A549 (cell line): ENCODE results near the gene SNRNP70. TPM values are rescaled to one million over a fixed set of nuclear protein-coding genes. Genes with fewer than 3 reads are reported as not detected.

ENCODE experiments used
- ATAC-seq, 2 experiments: fragments of 200-7000 bp in 1 of 2; fragments of >200 bp in 1 of 2; cut with Nextera tagmentation in 1 of 2; cut with Tn5 transposase in 1 of 2; 3 replicates each; pipeline versions ENCODE4 v1.8.0 to v1.9.1; 2018 to 2020; ENCODE audit warnings: mild to moderate bottlenecking in 1 of 2, moderate library complexity in 1 of 2
- CTCF ChIA-PET: fragments of 300-600 bp; sonication (Branson Sonifier 250); formaldehyde crosslinking; extraction: SDS; loops from one replicate; lab custom pipeline; 2021; ENCODE audit warnings: antibody characterized with exemption, inconsistent platforms; lab: Yijun Ruan, JAX
- POLR2A ChIA-PET: fragments of 350-600 bp; formaldehyde crosslinking; extraction: SDS; loops from one replicate; lab custom pipeline; 2021; ENCODE audit warnings: antibody characterized with exemption, inconsistent platforms; lab: Yijun Ruan, JAX
- DNase-seq, 2 experiments: peaks; one replicate each; pipeline versions ENCODE4 v3.0.0 to v3.0.0-alpha.2; 2011 to 2016; ENCODE audit warnings: low read depth in 1 of 2, low spot score in 1 of 2
- FAIRE-seq: peaks from 2 replicates; lab custom pipeline; 2011; peaks lifted over from hg19 to GRCh38; lab: Jason Lieb, UNC
- H3K27ac ChIP-seq, 2 experiments: fragments of >200 bp; sonication (Bioruptor Twin); formaldehyde crosslinking; 3 replicates each; pipeline ENCODE4 v1.5.1; 2016 to 2017
- H3K4me1 ChIP-seq: fragments of >200 bp; sonication (Bioruptor Twin); formaldehyde crosslinking; 3 replicates; pipeline ENCODE4 v1.6.1; 2016
- H3K4me2 ChIP-seq: fragments of >200 bp; sonication (Bioruptor Twin); formaldehyde crosslinking; 3 replicates; pipeline ENCODE4 v1.6.1; 2016
- H3K4me3 ChIP-seq: fragments of >200 bp; sonication (Bioruptor Twin); formaldehyde crosslinking; 3 replicates; pipeline ENCODE4 v1.5.1; 2016
- H3K9me3 ChIP-seq: fragments of >200 bp; sonication (Bioruptor Twin); formaldehyde crosslinking; 3 replicates; pipeline ENCODE4 v1.6.1; 2016
- ATOH8 ChIP-seq: fragments of 250-450 bp; sonication (Bioruptor Pico); IDR thresholded peaks from 2 replicates; pipeline ENCODE4 v1.5.0; 2020; ENCODE audit warnings: low read depth, mild to moderate bottlenecking, moderate library complexity
- CBX2 ChIP-seq: fragments of 200-600 bp; sonication (generic); IDR thresholded peaks from 2 replicates; pipeline ENCODE4 v1.6.1; 2016; ENCODE audit warnings: low read depth, mild to moderate bottlenecking, borderline replicate concordance
- CEBPB ChIP-seq, 2 experiments: fragments of >200 bp in 1 of 2; sonication (Bioruptor Twin) in 1 of 2; formaldehyde crosslinking in 1 of 2; IDR thresholded peaks; 2 replicates each; pipeline ENCODE4 v1.6.1; 2012 to 2016
- CHD2 ChIP-seq: fragments of 150-350 bp; IDR thresholded peaks from 2 replicates; pipeline ENCODE4 v1.6.1; 2014; ENCODE audit warnings: low read length; ENCODE audit not compliant: partially characterized antibody
- E2F6 ChIP-seq: IDR thresholded peaks from 2 replicates; pipeline ENCODE4 v1.6.1; 2012; ENCODE audit warnings: low read depth, borderline replicate concordance
- EHMT2 ChIP-seq: fragments of 200-600 bp; sonication (generic); IDR thresholded peaks from 2 replicates; pipeline ENCODE4 v1.6.1; 2016; ENCODE audit warnings: antibody characterized with exemption, low read depth, mild to moderate bottlenecking, moderate library complexity
- ESRRA ChIP-seq: fragments of 150-350 bp; IDR thresholded peaks from 2 replicates; pipeline ENCODE4 v1.6.1; 2014; ENCODE audit warnings: mild to moderate bottlenecking, low read length, borderline replicate concordance
- FOSL2 ChIP-seq, 2 experiments: fragments of 450-650 bp in 1 of 2; fragments of >200 bp in 1 of 2; sonication (Bioruptor Twin) in 1 of 2; formaldehyde crosslinking; IDR thresholded peaks; 2 replicates each; pipeline versions ENCODE4 v1.5.0 to v1.6.1; 2016 to 2020; ENCODE audit warnings: mild to moderate bottlenecking in 1 of 2, moderate library complexity in 1 of 2
- FOXS1 ChIP-seq: fragments of 250-450 bp; sonication (Bioruptor Pico); IDR thresholded peaks from 2 replicates; pipeline ENCODE4 v1.5.0; 2020; ENCODE audit warnings: mild to moderate bottlenecking, moderate library complexity
- HEYL ChIP-seq: fragments of 250-450 bp; sonication (Bioruptor Pico); IDR thresholded peaks from 2 replicates; pipeline ENCODE4 v1.8.0; 2021; ENCODE audit warnings: mild to moderate bottlenecking, moderate library complexity
- HOXA7 ChIP-seq: fragments of 250-450 bp; sonication (Bioruptor Pico); IDR thresholded peaks from 2 replicates; pipeline ENCODE4 v1.5.0; 2020; ENCODE audit warnings: mild to moderate bottlenecking, moderate library complexity
- HOXB13 ChIP-seq: fragments of 250-450 bp; sonication (Bioruptor Pico); IDR thresholded peaks from 2 replicates; pipeline ENCODE4 v1.5.0; 2020; ENCODE audit warnings: low read depth, mild to moderate bottlenecking, moderate library complexity
- HOXB5 ChIP-seq: fragments of 250-450 bp; sonication (Bioruptor Pico); IDR thresholded peaks from 2 replicates; pipeline ENCODE4 v1.5.0; 2020; ENCODE audit warnings: mild to moderate bottlenecking, moderate library complexity
- KDM1A ChIP-seq: fragments of 200-600 bp; sonication (generic); IDR thresholded peaks from 2 replicates; pipeline ENCODE4 v1.6.1; 2016; ENCODE audit warnings: low read depth, mild to moderate bottlenecking
- MYC ChIP-seq: IDR thresholded peaks from 2 replicates; pipeline ENCODE4 v1.6.1; 2012; ENCODE audit warnings: mild to moderate bottlenecking, inconsistent platforms, low read length, improper control_type of control experiment, borderline replicate concordance
- PBX3 ChIP-seq: IDR thresholded peaks from 2 replicates; pipeline ENCODE4 v1.6.1; 2012
- POLR2A ChIP-seq: IDR thresholded peaks from 2 replicates; pipeline ENCODE4 v1.6.1; 2012; ENCODE audit warnings: mild to moderate bottlenecking, low read length
- RAD21 ChIP-seq, 2 experiments: fragments of >200 bp in 1 of 2; sonication (Bioruptor Twin) in 1 of 2; formaldehyde crosslinking in 1 of 2; IDR thresholded peaks in 1 of 2; conservative IDR thresholded peaks in 1 of 2; 2 replicates in 1 of 2; 3 replicates in 1 of 2; pipeline ENCODE4 v1.6.1; 2012 to 2018; ENCODE audit warnings: inconsistent platforms in 1 of 2
- RARB ChIP-seq: fragments of 250-450 bp; sonication (Bioruptor Pico); IDR thresholded peaks from 2 replicates; pipeline ENCODE4 v1.8.0; 2021; ENCODE audit warnings: mild to moderate bottlenecking, moderate library complexity
- RCOR1 ChIP-seq: fragments of 150-350 bp; IDR thresholded peaks from 2 replicates; pipeline ENCODE4 v1.6.1; 2014; ENCODE audit warnings: antibody characterized with exemption, low read length, low read depth
- RFX5 ChIP-seq: fragments of 450-650 bp; IDR thresholded peaks from 2 replicates; pipeline ENCODE4 v1.7.1; 2014; ENCODE audit warnings: antibody characterized with exemption, mild to moderate bottlenecking, moderate library complexity
- SMC3 ChIP-seq: fragments of >200 bp; sonication (Bioruptor Twin); formaldehyde crosslinking; IDR thresholded peaks from 3 replicates; pipeline ENCODE4 v1.6.1; 2018; ENCODE audit warnings: inconsistent platforms
- ZNF302 ChIP-seq: fragments of 250-450 bp; sonication (Bioruptor Pico); IDR thresholded peaks from 2 replicates; pipeline ENCODE4 v1.9.0; 2021; ENCODE audit warnings: inconsistent platforms, mild to moderate bottlenecking, moderate library complexity
- ZSCAN20 ChIP-seq: fragments of 250-450 bp; sonication (Bioruptor Pico); IDR thresholded peaks from 2 replicates; pipeline ENCODE4 v1.8.0; 2022; ENCODE audit warnings: mild to moderate bottlenecking, moderate library complexity
- WGBS: methylation state at CpG from one replicate; pipeline ENCODE4 v1.1.6; 2017; ENCODE audit errors: missing lambda C conversion rate; 5-methylcytosine and 5-hydroxymethylcytosine counted together
- polyA plus RNA-seq, 4 experiments: library from polyadenylated mRNA; depleted of rRNA in 3 of 4; stranded (reverse); fragments of >200 nt; fragmentation: RNase III in 1 of 4; extraction: RNeasy Plus Mini Kit Qiagen cat#74134 plus additional on column Dnase treatment in 1 of 4; gene quantifications; 2 replicates in 3 of 4; 3 replicates in 1 of 4; pipeline ENCODE4 v1.2.3, GENCODE V29; 2011 to 2017
- TF ChIP-seq, protein P1 (sequence below): fragments of >200 bp; sonication (Bioruptor Twin); formaldehyde crosslinking; IDR thresholded peaks from 2 replicates; pipeline ENCODE4 v1.6.1; 2016
- TF ChIP-seq, protein P2 (sequence below): fragments of 200-600 bp; sonication (generic); IDR thresholded peaks from 2 replicates; pipeline ENCODE4 v1.6.1; 2016; ENCODE audit warnings: antibody characterized with exemption, mild to moderate bottlenecking, moderate library complexity

SNRNP70 gene
- polyA plus RNA-seq, 2 of the 4 experiments (the other 2 are of a cell fraction): 214 to 350 TPM

- TF ChIP-seq PBX3: no peak
- TF ChIP-seq HOXB13 (CRISPR knock-in tag): no peak
- TF ChIP-seq MYC: 0 out of 2 replicates have a peak, but pooled peaks have one; percentile 47
- no peak for TF ChIP-seq RCOR1
- peak; percentile 95 for TF ChIP-seq E2F6
- TF ChIP-seq HEYL (CRISPR knock-in tag): no peak
- TF ChIP-seq HOXB5 (CRISPR knock-in tag): no peak
- no peak for TF ChIP-seq ZNF302 (CRISPR knock-in tag)
- TF ChIP-seq, protein P1, sequence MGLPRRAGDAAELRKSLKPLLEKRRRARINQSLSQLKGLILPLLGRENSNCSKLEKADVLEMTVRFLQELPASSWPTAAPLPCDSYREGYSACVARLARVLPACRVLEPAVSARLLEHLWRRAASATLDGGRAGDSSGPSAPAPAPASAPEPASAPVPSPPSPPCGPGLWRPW: no peak
Observed at GRCh38 chr19:49151267-49152118, 66.2 kb downstream of the SNRNP70 start (continued).

GRCh38 chr19:49152119-49152550 lies 66.9 kb downstream of the SNRNP70 start:
- ATAC-seq (no peak), FAIRE-seq (no peak), DNase-seq (no peak)
- Histone ChIP-seq H3K9me3 (no peaks in the 10 kb centered on the region), H3K27ac (no peak overlapping the region), H3K4me2 (peak overlapping the region; percentile 100), H3K4me3 (no peak overlapping the region), H3K4me1 (peaks cover 18% of the 10 kb centered on the region; the same call in 2 of the 3 replicates)
- POLR2A ChIA-PET: no interaction called here
- WGBS: 43% methylated on average over 9 of the region's 10 CpGs
- TF ChIP-seq ATOH8 (no peak), MYC (no peak), RAD21 (conservative IDR thresholded peaks at IDR 0.05 in 1 of 2, IDR thresholded peaks at IDR 0.05 in 1 of 2) (no peak), ZSCAN20 (CRISPR knock-in tag) (no peak), CBX2 (no peak), FOSL2 (IDR thresholded peaks at IDR 0.05) (no peak), FOSL2 (CRISPR knock-in tag; IDR thresholded peaks at IDR 0.05) (no peak), SMC3 (no peak), EHMT2 (no peak), POLR2A (no peak), FOXS1 (no peak), RFX5 (no peak)
- CTCF ChIA-PET: interaction anchor here (0.8 to 15.0 kb wide), 3 partner anchors 23 to 46 kb away, joined by 3 to 298 read pairs (median 78); partner anchors contain the start of genes LIN7B and PPFIA3

- ChIA-PET CTCF (no interaction called here), POLR2A (no interaction called here)
- peaks cover 21% of the 10 kb centered on the region; the same call in 2 of the 3 replicates for H3K4me1 ChIP-seq
- no peak overlapping the region for H3K27ac ChIP-seq
- DNase-seq (no peak), FAIRE-seq (no peak), ATAC-seq (no peak)
- 90% methylated on average over 10 of the region's 10 CpGs for WGBS
- no peak overlapping the region for H3K4me2 ChIP-seq
- no peaks in the 10 kb centered on the region for H3K9me3 ChIP-seq
- H3K4me3 ChIP-seq: no peak overlapping the region
- TF ChIP-seq FOXS1 (no peak), KDM1A (no peak), RARB (CRISPR knock-in tag) (no peak), CHD2 (no peak), HOXA7 (no peak), CEBPB (IDR thresholded peaks at IDR 0.05) (no peak), ESRRA (no peak)
- TF ChIP-seq, protein P2, sequence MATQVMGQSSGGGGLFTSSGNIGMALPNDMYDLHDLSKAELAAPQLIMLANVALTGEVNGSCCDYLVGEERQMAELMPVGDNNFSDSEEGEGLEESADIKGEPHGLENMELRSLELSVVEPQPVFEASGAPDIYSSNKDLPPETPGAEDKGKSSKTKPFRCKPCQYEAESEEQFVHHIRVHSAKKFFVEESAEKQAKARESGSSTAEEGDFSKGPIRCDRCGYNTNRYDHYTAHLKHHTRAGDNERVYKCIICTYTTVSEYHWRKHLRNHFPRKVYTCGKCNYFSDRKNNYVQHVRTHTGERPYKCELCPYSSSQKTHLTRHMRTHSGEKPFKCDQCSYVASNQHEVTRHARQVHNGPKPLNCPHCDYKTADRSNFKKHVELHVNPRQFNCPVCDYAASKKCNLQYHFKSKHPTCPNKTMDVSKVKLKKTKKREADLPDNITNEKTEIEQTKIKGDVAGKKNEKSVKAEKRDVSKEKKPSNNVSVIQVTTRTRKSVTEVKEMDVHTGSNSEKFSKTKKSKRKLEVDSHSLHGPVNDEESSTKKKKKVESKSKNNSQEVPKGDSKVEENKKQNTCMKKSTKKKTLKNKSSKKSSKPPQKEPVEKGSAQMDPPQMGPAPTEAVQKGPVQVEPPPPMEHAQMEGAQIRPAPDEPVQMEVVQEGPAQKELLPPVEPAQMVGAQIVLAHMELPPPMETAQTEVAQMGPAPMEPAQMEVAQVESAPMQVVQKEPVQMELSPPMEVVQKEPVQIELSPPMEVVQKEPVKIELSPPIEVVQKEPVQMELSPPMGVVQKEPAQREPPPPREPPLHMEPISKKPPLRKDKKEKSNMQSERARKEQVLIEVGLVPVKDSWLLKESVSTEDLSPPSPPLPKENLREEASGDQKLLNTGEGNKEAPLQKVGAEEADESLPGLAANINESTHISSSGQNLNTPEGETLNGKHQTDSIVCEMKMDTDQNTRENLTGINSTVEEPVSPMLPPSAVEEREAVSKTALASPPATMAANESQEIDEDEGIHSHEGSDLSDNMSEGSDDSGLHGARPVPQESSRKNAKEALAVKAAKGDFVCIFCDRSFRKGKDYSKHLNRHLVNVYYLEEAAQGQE: no peak
Observed at GRCh38 chr19:49153167-49153809, 68.0 kb downstream of the SNRNP70 start.
